Right lung (tissue), 5 donors: ENCODE data around the gene FBRS. TPM values are rescaled to one million over a fixed set of nuclear protein-coding genes. Genes with fewer than 3 reads are reported as not detected.

Experiments
- DNase-seq, 2 donors: peaks; one replicate each; pipeline ENCODE4 v3.0.0-alpha.2; 2013
- polyA plus RNA-seq, 5 donors: library from polyadenylated mRNA; unstranded; fragments of 120-200 nt; gene quantifications; one replicate each; pipeline versions ENCODE4 v1.2.1 to v1.2.3, GENCODE V29; 2013; ENCODE audit warnings: inconsistent platforms in 1 of 5, low replicate concordance in 1 of 5; ENCODE audit not compliant: insufficient read length in 5 of 5, insufficient read depth in 1 of 5

Gene FBRS
- polyA plus RNA-seq, 5 donors, result 45.0 to 78.2 (median 65.3) TPM

- DNase-seq, result no peak
These were observed 20.3 kb upstream of the FBRS start for GRCh38 chr16:30637944-30638343.

- no peak for DNase-seq
These were observed 16.8 kb upstream of the FBRS start for GRCh38 chr16:30641378-30641982.

GRCh38 chr16:30644334-30644830 is 13.8 kb upstream of the FBRS start:
- no peak for DNase-seq

- no peak for DNase-seq
These were observed 12.5 kb upstream of the FBRS start for GRCh38 chr16:30645727-30646126.

GRCh38 chr16:30647274-30647571 is 11.0 kb upstream of the FBRS start:
- DNase-seq, result no peak

- DNase-seq, result peak in 1 of 2 donors; percentile 22
These were observed 8.4 kb upstream of the FBRS start for GRCh38 chr16:30649725-30650368.

- DNase-seq, result peak; percentile 100
These were observed 7.7 kb upstream of the FBRS start, which contains the start of gene PRR14 for GRCh38 chr16:30650369-30651123. PRR14 (plus strand) TSS chr16:30650960; CDS start chr16:30651646, 686 bp downstream.

GRCh38 chr16:30651124-30652004 is 6.9 kb upstream of the FBRS start:
- peak; percentile 37 to 46 for DNase-seq

GRCh38 chr16:30652005-30652296 is 6.3 kb upstream of the FBRS start:
- DNase-seq, result no peak

GRCh38 chr16:30652718-30653117 is 5.5 kb upstream of the FBRS start:
- no peak for DNase-seq

GRCh38 chr16:30654856-30655255 is 3.4 kb upstream of the FBRS start:
- DNase-seq, result no peak

GRCh38 chr16:30655815-30656347 is 2.4 kb upstream of the FBRS start:
- DNase-seq, result no peak

- no peak for DNase-seq
These were observed 1.8 kb upstream of the FBRS start for GRCh38 chr16:30656388-30656787.

- DNase-seq, result no peak
These were observed 1.0 kb upstream of the FBRS start for GRCh38 chr16:30656974-30657865.

- DNase-seq, result no peak
These were observed 688 bp downstream of the FBRS start for GRCh38 chr16:30658731-30659506.

GRCh38 chr16:30659507-30660423 is 1.5 kb downstream of the FBRS start:
- peak in 1 of 2 donors; percentile 21 for DNase-seq

GRCh38 chr16:30660424-30661261 is 2.4 kb downstream of the FBRS start:
- DNase-seq, result no peak

GRCh38 chr16:30662449-30662848 is 4.2 kb downstream of the FBRS start:
- DNase-seq, result no peak
